Omental fat pad (tissue), 4 donors: ENCODE results near the gene IFNG-AS1. TPM values are rescaled to one million over a fixed set of nuclear protein-coding genes. Genes with fewer than 3 reads are reported as not detected.

Experiments used
- ATAC-seq: fragments of 150-250 bp; one replicate; pipeline ENCODE4 v1.9.1; 2016; ENCODE audit warnings: mild to moderate bottlenecking, moderate library complexity; ENCODE audit not compliant: low FRiP score
- DNase-seq: peaks from one replicate; pipeline ENCODE4 v3.0.0-alpha.2; 2019; ENCODE audit warnings: low spot score
- total RNA-seq, 4 donors: library from RNA; depleted of rRNA; stranded (reverse); fragments of >200 nt; gene quantifications; one replicate each; pipeline ENCODE4 v1.1.0, GENCODE V29; 2016
- TF ChIP-seq, protein P1 (sequence below), 3 donors: fragments of 450-650 bp; IDR thresholded peaks; one replicate each; pipeline ENCODE4 v1.5.1; 2016 to 2017; ENCODE audit warnings: antibody characterized with exemption in 3 of 3, mild to moderate bottlenecking in 3 of 3, moderate library complexity in 2 of 3

Gene IFNG-AS1
- total RNA-seq, 4 donors from 2014 or later, result 0.28 to 0.94 TPM; not detected in 2

DNA sequence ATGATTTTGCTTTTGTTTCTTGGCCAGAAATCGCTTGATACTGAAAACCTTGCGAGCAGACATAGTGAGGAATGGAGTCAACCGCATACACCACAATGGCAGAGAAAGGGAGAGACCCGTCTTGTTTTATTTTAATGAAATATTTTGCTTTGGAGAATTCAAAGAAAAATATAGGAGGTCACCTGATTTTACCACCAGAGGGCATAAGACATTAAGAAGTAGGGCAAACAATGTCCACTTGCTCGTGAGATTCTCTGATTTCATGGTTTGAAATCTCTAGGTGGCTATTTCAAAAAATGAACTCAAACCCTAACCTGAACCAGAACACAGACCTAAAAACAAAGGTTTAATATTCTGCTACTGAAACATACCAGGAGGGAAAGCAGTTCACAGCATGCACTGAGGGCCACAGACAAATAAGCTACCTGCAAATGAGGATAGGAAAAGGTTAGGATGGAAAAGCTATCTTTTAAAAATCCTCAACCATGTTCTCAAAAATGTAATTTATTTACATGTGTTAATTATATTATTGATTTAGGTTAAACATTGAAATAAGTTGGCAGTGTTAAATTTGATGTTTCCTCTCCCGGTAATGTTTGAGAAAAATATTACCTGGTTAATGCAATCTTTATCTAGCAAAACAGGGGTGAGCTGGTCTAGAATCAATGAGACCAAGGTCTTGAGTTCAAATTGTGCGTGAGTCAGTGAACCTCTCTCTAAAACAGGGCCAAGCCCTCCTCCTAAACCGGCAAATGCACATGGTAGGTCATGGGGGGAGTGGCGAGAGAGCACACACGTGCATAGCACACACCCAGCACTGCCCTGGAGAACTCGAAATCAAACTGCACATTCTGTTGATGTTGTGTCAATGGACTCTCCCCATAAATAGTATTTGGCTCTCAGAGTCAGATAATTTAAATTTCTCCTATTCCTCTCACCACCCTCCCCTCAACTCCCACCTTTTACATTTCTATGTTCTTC lies 12.5 kb downstream of the IFNG-AS1 start:
- ATAC-seq (no peak), DNase-seq (no peak)
- TF ChIP-seq, protein P1, sequence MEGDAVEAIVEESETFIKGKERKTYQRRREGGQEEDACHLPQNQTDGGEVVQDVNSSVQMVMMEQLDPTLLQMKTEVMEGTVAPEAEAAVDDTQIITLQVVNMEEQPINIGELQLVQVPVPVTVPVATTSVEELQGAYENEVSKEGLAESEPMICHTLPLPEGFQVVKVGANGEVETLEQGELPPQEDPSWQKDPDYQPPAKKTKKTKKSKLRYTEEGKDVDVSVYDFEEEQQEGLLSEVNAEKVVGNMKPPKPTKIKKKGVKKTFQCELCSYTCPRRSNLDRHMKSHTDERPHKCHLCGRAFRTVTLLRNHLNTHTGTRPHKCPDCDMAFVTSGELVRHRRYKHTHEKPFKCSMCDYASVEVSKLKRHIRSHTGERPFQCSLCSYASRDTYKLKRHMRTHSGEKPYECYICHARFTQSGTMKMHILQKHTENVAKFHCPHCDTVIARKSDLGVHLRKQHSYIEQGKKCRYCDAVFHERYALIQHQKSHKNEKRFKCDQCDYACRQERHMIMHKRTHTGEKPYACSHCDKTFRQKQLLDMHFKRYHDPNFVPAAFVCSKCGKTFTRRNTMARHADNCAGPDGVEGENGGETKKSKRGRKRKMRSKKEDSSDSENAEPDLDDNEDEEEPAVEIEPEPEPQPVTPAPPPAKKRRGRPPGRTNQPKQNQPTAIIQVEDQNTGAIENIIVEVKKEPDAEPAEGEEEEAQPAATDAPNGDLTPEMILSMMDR (IDR thresholded peaks at IDR 0.05), result no peak

DNA sequence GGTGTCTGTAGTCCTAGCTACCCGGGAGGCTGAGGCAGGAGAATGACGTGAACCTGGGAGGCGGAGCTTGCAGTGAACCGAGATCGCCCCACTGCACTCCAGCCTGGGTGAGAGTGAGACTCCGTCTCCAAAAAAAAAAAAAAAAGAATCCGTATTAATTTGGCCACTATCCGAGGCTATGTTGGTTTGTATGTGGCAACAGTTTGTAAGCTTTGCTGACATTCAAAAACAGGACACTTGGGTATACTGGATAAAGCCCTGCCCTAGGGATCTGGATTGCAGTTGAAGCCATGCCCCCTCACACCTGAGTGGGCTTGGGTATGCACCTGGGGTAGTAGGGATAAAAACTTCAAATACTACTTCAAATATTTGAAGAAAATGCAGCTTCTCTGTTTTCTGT lies 14.5 kb downstream of the IFNG-AS1 start:
- TF ChIP-seq, protein P1 (IDR thresholded peaks at IDR 0.05), result no peak
- no peak for DNase-seq
- ATAC-seq, result no peak

DNA sequence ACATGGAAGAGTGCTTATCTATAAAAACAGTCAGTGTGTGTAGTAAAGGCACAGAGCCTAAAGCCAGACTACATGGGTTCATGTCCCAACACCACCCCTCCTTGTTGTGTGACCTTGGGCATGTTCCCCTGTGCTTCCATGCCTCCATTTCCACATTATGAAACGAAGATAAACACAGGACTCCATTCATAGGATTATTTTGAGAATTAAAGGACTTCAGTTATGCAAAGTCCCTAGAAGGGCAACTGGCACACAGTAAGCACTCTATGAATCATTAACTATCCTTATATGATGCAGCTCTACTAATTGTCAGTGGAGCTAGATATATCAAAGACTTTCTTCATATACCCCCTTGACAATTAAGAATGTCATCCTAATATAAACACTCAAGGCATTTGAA lies 17.8 kb downstream of the IFNG-AS1 start:
- ATAC-seq (no peak), DNase-seq (no peak)
- TF ChIP-seq, protein P1 (IDR thresholded peaks at IDR 0.05), result no peak

DNA sequence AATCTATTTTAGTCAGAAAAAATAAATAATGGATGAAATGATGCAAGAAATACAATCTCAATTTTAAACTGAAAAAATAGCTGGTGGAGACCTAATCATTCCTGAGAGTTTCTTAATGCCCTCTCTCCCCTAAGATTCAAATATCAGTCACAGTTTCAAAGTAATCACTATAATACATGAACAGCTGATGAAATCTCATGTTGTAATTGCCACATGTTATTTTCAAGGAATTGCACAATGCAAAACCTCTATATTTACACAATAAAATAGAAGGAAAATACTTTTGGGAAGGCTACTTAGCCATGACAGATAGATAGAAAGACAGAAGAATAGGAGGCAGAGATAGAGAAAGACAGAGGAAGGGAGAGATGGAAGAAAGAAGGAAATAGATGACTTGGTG lies 18.2 kb downstream of the IFNG-AS1 start:
- ATAC-seq (no peak), DNase-seq (no peak)
- TF ChIP-seq, protein P1 (IDR thresholded peaks at IDR 0.05), result no peak

DNA sequence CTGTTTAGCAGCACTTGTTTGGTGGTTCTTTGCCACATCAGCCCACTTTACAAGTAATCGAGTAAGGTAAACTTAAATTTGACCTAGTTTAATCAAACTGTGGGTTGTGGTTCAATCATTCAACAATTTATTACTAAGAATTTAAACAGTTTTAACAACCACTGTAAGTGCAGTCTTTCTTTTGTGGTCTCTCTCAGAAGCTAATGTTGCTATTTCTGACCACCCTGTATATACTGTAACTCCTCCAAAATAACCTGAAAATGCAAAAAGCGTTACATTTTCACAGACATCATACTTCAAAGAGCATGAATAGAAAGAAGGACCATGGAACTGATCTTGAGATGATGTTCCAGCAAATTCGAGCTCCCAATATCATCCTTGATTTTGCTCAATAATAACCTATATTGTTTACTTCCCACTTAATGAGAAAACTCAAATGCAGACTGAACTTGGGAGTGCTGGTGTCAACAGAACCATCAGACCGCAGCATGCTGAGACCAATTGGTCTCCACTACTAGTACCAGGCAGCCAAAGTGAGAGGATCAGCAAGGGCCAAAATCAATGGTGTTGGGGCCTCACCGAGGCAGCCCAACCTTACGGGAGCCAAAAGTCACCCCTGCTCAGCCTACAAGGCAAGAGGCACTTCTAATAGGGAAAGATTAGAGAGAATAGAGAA lies 22.1 kb downstream of the IFNG-AS1 start:
- DNase-seq (no peak), ATAC-seq (no peak)
- TF ChIP-seq, protein P1 (IDR thresholded peaks at IDR 0.05), result no peak

DNA sequence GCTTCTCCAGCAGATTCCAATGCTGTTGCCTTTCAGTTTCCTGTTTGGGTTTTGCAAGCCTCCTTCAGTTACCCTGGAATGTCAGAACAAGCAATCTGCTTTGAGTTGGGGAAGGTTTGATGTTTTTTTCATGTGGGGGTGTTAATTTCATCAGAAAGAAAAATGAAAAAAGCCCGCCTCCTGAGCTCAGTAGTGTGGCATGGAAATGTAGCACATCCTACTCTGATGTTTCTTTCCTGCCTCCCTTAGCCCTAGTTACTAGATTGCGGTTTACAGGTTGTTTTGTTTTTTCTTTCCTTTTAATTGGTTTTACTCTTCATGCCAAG lies 22.6 kb downstream of the IFNG-AS1 start:
- TF ChIP-seq, protein P1 (IDR thresholded peaks at IDR 0.05), result no peak
- ATAC-seq, result no peak
- DNase-seq, result no peak
